SK-N-SH treated with all-trans-retinoic acid at 6 μM for 48 hours (cell line): ENCODE results near the gene LINS1.

ENCODE experiments used
- CREB5 ChIP-seq: fragments of 250-450 bp; sonication (Bioruptor Pico); IDR thresholded peaks from 2 replicates; pipeline ENCODE4 v1.5.1; 2020; ENCODE audit warnings: low read depth, mild to moderate bottlenecking, moderate library complexity
- CSRNP3 ChIP-seq: fragments of 250-450 bp; sonication (Bioruptor Pico); IDR thresholded peaks from 2 replicates; pipeline ENCODE4 v1.5.1; 2021; ENCODE audit warnings: mild to moderate bottlenecking, moderate library complexity
- ESRRG ChIP-seq: fragments of 250-450 bp; sonication (Bioruptor Pico); IDR thresholded peaks from 2 replicates; pipeline ENCODE4 v1.6.1; 2021; ENCODE audit warnings: mild to moderate bottlenecking
- ISL1 ChIP-seq: fragments of 250-450 bp; sonication (Bioruptor Pico); IDR thresholded peaks from 2 replicates; pipeline ENCODE4 v2.1.2; 2022; ENCODE audit warnings: mild to moderate bottlenecking, moderate library complexity
- PATZ1 ChIP-seq: fragments of 250-450 bp; sonication (Bioruptor Pico); IDR thresholded peaks from 2 replicates; pipeline ENCODE4 v1.8.0; 2020; ENCODE audit warnings: mild to moderate bottlenecking, moderate library complexity, borderline replicate concordance
- SNAI2 ChIP-seq: fragments of 250-450 bp; sonication (Bioruptor Pico); IDR thresholded peaks from 2 replicates; pipeline ENCODE4 v1.5.0; 2020; ENCODE audit warnings: mild to moderate bottlenecking, moderate library complexity
- TSHZ2 ChIP-seq: fragments of 250-450 bp; sonication (Bioruptor Pico); IDR thresholded peaks from 2 replicates; pipeline ENCODE4 v1.5.0; 2020; ENCODE audit warnings: mild to moderate bottlenecking, moderate library complexity
- ZC3H10 ChIP-seq: fragments of 250-450 bp; sonication (Bioruptor Pico); IDR thresholded peaks from 2 replicates; pipeline ENCODE4 v1.5.1; 2021; ENCODE audit warnings: mild to moderate bottlenecking, moderate library complexity
- ZFP3 ChIP-seq: fragments of 250-450 bp; sonication (Bioruptor Pico); IDR thresholded peaks from 2 replicates; pipeline ENCODE4 v1.5.0; 2020; ENCODE audit warnings: mild to moderate bottlenecking, moderate library complexity
- ZFP30 ChIP-seq: fragments of 450-650 bp; formaldehyde crosslinking; IDR thresholded peaks from 2 replicates; pipeline ENCODE4 v1.5.0; 2022; ENCODE audit warnings: mild to moderate bottlenecking, moderate library complexity
- ZNF565 ChIP-seq: fragments of 450-650 bp; formaldehyde crosslinking; conservative IDR thresholded peaks from 2 replicates; pipeline ENCODE4 v1.5.0; 2020; ENCODE audit warnings: low read depth, mild to moderate bottlenecking, moderate library complexity
- ZNF70 ChIP-seq: fragments of 450-650 bp; formaldehyde crosslinking; IDR thresholded peaks from 2 replicates; pipeline ENCODE4 v1.5.0; 2020; ENCODE audit warnings: mild to moderate bottlenecking, moderate library complexity
- ZNF8 ChIP-seq: fragments of 450-650 bp; formaldehyde crosslinking; IDR thresholded peaks from 2 replicates; pipeline ENCODE4 v1.5.0; 2020; ENCODE audit warnings: mild to moderate bottlenecking, moderate library complexity

- TF ChIP-seq ZNF70 (CRISPR knock-in tag) (no peak), ISL1 (CRISPR knock-in tag) (no peak), ESRRG (CRISPR knock-in tag) (no peak), ZFP3 (no peak), PATZ1 (CRISPR knock-in tag) (no peak), SNAI2 (CRISPR knock-in tag) (no peak), ZNF565 (CRISPR knock-in tag) (no peak), ZFP30 (CRISPR knock-in tag) (no peak), CREB5 (no peak), CSRNP3 (CRISPR knock-in tag) (no peak), ZNF8 (no peak), TSHZ2 (CRISPR knock-in tag) (no peak), ZC3H10 (CRISPR knock-in tag) (no peak)
Observed at GRCh38 chr15:100614918-100615317, 12.9 kb upstream of the LINS1 start.
